Measurements from ENCODE around the gene PRMT7.
"Not testable (repeated sequence)": the region's sequence is repeated elsewhere in the genome, so short reads cannot be mapped to it uniquely, and the experiment has no call there.

Gene PRMT7

DNA sequence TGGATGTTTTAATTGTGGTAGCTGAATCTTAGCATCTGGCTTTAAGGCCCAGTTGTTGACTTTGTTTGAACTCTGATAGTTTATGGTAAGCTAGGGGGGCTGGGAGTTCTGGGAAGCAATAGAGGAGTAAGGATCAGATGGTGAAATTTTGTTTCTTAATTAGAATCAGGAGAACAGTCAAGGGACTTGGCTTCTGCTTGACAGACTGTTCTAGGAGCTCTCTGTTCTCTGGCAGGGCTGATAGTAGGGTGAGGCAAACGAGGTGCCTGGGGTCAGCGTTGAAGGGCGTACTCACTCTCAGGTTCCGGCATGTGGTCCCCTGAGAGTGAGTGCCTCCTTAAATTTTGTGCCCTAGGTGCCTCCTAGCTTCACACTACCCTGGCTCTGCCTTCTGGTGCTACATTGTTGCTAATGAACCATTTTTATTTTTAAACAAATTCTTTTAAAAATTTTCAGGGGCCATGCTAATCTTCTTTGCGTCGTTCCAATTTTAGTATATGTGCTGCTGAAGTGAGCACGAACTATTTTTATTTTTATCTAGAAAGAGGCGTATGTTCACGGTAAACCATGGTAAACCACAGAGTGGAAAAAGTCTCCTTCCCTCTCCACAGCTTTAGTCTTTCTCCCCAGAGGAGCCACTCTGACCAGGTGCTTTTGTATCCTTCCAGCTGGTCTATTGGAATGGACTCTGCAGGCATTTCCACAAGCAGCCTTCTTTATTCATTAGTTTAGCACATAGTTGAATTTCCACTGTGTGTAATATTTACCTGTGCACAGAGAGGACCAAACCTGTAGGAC lies 26.8 kb upstream of the PRMT7 start:
- no peak for DNase-seq (ENCODE audit: low read depth, low spot score)

DNA sequence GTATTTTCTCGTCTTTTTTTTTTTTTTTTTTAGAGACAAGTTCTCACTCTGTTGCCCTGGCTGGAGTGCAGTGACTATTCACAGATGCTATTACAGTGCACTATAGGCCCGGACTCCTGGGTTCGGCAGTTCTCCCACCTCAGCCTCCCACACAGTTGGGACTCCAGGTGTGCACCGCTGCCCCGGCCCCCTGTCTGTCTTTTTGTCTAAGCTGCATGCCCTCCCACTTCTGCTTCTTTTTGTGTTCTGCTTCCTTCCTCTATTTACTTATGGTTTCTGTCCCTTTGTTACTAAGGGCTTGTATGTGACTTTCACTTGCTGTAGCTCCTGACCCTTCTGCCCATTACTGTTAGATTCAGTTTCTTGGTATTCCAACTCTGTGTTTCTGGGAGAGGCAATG lies 26.0 kb upstream of the PRMT7 start:
- no peak for DNase-seq (ENCODE audit: low read depth, low spot score)

DNA sequence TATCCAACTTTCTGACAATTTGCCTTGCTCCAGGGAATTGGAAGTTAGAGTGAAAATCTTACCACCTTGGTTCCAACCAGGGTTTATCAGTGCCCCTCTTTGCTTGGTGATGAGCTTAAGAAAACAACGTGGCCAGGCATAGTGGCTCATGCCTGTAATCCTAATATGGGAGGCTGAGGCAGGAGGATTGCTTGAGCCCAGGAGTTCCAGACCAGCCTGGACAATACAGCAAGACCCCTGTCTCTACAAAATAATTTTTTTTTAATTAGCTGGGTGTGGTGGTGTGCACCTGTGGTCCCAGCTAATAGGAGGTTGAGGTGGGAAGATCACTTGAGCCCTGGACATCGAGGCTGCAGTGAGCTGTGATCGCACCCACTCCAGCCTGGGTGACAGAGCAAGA lies 25.1 kb upstream of the PRMT7 start:
- DNase-seq (ENCODE audit: low read depth, low spot score): no peak

GRCh38 chr16:68286153-68287074 lies 24.4 kb upstream of the PRMT7 start:
- DNase-seq (ENCODE audit: low read depth, low spot score): no peak

- DNase-seq (ENCODE audit: low read depth, low spot score): no peak
Measured at GRCh38 chr16:68287276-68288251, 23.3 kb upstream of the PRMT7 start.

DNA sequence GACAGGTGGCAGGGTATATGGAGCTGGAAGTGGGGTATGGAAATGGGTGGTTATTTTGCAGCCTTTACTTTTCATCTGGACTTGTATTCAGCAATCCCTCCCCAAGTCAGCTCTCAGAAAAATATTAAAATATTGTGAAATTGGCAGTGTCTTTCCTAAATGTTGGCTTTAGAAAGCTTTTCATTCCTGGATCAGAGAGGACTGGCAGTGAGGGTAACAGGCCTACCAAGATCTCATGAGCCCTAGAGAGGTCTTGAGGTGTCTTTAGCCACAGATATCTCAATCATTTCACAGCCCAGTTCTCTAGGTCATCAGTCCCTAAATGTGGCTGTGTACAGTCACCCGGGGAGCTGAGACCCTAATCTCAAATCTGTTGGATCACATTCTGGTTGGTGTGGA lies 22.6 kb upstream of the PRMT7 start:
- no peak for DNase-seq (ENCODE audit: low read depth, low spot score)

GRCh38 chr16:68288796-68289195 lies 22.0 kb upstream of the PRMT7 start:
- DNase-seq (ENCODE audit: low read depth, low spot score): not testable (repeated sequence)

DNA sequence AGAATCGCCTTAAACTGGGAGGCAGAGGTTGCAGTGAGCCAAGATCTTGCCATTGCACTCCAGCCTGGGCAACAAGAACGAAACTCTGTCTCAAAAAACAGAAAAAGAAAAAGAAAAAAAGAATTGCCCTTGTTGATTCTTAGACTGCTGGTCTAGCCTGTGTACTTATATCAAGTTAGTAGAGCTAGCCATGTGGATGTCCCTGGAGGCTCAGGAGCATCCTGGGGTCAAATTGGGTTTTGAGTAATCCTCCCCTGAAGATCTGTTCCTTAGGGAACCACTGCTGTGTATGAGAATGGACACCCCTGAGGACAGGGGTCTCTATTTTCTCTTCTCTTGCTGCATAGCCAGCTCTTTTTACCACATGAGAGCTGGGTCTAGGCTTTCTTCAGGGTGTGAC lies 21.6 kb upstream of the PRMT7 start:
- DNase-seq (ENCODE audit: low read depth, low spot score): no peak

- no peak for DNase-seq (ENCODE audit: low read depth, low spot score)
Measured at GRCh38 chr16:68289621-68290329, 21.0 kb upstream of the PRMT7 start.

DNA sequence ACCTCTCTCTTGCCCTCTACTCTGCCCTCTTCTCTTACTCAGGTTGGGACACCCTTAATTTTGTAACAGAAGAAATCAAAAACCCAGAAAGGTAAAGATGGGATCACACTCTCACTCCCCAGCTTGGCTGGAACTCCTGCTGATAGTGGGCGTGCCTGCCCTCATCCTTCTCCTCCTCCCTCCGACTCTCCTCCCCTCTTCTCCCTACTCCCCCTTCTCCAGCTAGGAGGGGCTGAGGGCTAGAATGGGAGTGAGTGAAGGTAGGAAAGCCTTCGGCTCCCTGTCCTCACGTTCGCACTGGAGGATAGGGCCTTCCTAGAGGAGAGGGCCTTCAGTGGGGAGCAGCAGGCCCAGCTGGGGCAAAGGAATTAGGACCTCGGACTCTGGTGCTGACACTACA lies 20.4 kb upstream of the PRMT7 start:
- DNase-seq (ENCODE audit: low read depth, low spot score): no peak

- no peak for DNase-seq (ENCODE audit: low read depth, low spot score)
Measured at GRCh38 chr16:68291227-68291626, 19.6 kb upstream of the PRMT7 start.

DNA sequence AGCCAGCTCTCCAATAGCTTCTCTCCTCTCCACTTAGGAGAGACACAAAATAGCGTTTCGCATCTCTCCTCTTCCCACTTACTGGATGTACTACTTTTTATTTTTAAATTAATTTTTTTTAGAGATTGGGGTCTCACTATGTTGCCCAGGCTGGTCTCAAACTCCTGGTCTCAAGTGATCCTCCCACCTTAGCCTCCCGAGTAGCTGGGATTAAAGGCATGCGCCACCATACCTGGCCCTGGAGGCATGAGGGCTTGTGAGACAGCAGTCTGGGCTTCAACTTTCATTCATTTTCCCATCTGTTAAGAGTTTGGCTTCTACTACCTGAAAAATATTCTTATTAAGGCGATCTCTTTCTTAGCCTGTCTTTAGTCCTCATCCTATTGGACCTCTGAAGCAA lies 18.4 kb upstream of the PRMT7 start:
- no peak for DNase-seq (ENCODE audit: low read depth, low spot score)

GRCh38 chr16:68296291-68296690 lies 14.5 kb upstream of the PRMT7 start:
- DNase-seq (ENCODE audit: low read depth, low spot score): no peak

DNA sequence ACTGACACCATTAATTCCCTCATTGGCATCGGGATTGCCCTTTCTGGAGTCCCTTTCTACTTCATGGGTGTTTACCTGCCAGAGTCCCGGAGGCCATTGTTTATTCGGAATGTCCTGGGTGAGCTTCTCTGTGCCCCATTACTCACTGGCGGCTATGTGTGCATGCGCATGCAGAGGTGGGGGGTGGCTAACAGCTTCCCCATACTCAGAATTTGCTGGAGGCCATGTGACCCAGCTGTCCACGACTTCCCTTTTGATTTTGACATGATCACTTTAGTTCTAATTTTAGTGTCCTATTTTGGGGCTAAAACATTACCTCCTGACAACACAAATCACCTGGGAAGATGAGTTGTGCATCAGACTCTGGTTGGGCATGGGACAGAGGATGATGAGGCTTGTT lies 14.1 kb upstream of the PRMT7 start:
- DNase-seq (ENCODE audit: low read depth, low spot score): no peak

- DNase-seq (ENCODE audit: low read depth, low spot score): no peak
Measured at GRCh38 chr16:68297908-68298307, 12.9 kb upstream of the PRMT7 start.

- DNase-seq (ENCODE audit: low read depth, low spot score): no peak
Measured at GRCh38 chr16:68298312-68298711, 12.5 kb upstream of the PRMT7 start.

DNA sequence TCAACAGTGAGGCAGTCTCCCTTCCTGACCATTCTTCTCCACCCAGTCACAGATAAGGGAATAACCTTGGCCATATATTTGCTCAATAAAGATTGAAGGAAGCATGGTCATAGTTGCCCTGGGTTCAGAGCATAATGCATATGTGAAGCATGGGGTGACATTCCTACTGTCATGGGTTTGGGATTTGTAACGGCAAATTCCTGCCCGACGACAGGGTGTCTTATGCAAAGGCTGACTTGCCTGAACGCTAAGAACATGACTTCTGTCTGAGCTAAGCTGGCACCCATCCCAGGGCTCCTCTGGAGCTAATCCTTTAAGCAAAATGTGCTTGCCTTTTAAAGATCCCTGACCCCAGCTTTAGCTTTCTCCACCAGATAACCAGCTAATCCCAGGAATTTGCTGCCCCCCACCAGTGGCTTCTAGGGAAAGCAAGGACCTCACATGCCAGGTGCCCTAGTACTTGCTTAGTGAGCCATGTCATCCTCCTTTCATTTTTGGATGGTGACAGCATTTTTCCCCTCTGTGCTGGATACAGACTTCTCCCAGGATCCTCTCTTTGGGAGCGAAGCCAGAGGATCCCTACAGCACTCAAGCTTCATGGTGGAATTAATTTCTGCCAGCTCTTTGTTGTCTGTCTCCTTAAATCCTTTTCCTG lies 11.8 kb upstream of the PRMT7 start:
- DNase-seq (ENCODE audit: low read depth, low spot score): no peak

DNA sequence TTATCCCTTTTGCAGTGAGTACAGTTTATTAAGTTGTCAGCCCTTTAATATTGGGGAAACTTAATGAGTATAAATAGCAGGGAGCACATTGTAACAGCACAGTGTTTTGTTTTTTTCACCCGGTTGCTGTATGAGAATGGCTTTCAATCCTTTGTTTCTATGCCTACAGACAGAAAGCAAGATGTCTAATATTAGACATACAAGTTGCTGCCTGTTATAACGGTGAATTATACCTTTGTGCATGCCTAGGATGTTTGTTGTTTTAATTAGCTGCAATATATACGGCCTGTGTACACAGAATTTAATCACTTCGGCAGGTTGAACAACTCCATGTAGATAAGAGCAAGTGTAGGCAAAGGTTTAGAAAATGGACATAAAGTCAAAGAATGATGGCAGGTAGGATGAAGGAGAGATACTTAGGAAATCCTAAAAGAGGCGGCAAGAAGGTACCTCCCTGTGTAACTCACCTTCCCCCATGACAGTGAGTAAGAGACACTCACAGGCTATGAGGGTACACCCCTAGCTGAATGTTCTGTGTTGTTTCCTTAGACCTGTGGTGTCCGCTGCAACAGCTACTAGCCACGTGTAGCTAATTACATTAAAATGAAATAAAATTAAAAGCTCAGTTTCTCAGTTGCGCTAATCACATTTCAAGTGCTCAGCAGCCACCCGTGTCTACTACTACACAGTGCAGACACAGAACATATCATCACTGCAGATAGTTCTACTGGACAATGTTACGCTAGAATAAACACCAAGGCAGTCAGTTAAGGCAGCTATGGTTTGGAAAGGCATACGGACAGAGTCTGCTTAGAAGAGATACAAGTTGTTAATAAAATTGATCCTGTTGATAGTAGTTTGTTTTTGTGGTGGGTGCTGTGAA lies 11.0 kb upstream of the PRMT7 start:
- DNase-seq (ENCODE audit: low read depth, low spot score): no peak

GRCh38 chr16:68300734-68301459 lies 9.9 kb upstream of the PRMT7 start:
- no peak for DNase-seq (ENCODE audit: low read depth, low spot score)

All from activated naive CD8-positive, alpha-beta T cell treated with anti-CD3 and anti-CD28 coated beads, Interleukin-2, amount 50 U/mL, for 16 hours (primary cell).